Brain (organoid and tissue), 1 donor: ENCODE measurements around the gene GPRIN2. TPM values are rescaled to one million over a fixed set of nuclear protein-coding genes. Genes with fewer than 3 reads are reported as not detected.

Source experiments
- polyA plus RNA-seq: library from polyadenylated mRNA; stranded (reverse); fragments of 350-450 nt; fragmentation: Illumina TruSeq; extraction: RNeasy Lipid Tissue Mini Kit (QIAGEN cat#74804); gene quantifications from one replicate; pipeline ENCODE4 v1.2.3, GENCODE V29; 2015; ENCODE audit warnings: low read depth, low replicate concordance; ENCODE audit not compliant: insufficient read depth

GPRIN2 gene
- polyA plus RNA-seq, 1 donor from 2014 or later = not detected

Other genes starting within 250 kb of the GPRIN2 start
- gene ANXA8L1, start 180.9 kb downstream of the GPRIN2 start, polyA plus RNA-seq = not detected
- not detected for gene NPY4R, start 90.7 kb downstream of the GPRIN2 start, polyA plus RNA-seq
- gene SYT15, start 22.5 kb upstream of the GPRIN2 start, polyA plus RNA-seq = 0.51 TPM